ENCODE results near the gene HEATR9.
"Not testable (repeated sequence)": the region's sequence is repeated elsewhere in the genome, so short reads cannot be mapped to it uniquely, and the experiment has no call there.

The HEATR9 gene, protein sequence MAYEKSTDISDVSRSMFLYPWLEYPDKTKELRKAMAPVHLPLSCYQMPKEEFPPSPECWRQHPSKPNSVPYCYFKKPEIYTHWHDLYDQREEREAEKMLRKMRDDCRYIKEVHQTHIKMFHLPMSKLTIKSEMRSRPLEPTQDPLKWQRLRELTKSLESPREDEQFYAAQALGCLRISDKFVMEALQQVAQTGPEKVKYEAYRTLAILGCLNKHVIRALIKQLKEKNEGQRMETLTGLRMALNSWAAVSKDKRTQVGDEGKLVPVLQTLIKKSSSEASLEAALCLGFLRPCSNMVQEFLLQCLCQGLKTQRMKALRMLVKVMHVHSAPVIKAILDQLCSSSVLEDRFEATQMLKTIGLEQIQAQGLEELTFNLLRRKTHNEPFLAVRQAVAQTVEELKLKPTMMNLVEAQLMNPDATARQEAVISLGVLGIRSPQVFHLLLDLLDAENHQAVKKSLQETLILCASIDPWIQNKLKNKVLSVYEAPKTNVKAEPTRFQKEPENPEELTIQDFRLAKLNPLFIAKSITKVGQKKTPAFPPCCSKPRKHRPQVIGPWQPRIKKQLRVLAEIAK

GRCh38 chr17:35868737-35869136, at the start of gene HEATR9:
HEATR9 (minus strand) TSS chr17:35868891; CDS start chr17:35868742, 149 bp downstream.
- DNase-seq, result no peak

GRCh38 chr17:35917519-35918213, 49.0 kb upstream of the HEATR9 start:
- DNase-seq, result no peak

GRCh38 chr17:35915153-35915964, 46.7 kb upstream of the HEATR9 start:
- DNase-seq, result no peak

DNA sequence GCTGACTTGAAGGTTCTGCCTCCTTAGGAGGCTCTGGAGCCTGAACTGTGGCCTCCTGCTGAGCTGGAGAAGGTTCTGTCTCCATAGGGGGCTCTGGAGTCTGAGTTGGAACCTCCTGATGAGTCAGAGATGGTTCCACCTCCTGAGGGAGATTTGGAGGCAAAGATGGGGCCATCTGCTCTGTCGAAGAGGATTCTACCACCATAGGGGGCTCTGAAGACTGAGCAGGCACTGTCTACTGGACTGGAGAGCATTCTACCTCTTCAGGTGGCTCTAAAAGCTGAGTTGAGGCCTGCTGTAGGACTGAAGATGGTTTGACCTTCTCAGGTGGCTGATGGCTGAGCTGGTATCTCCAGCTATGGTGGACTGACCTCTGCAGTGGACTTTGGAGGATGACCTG, 45.7 kb upstream of the HEATR9 start:
- DNase-seq, result no peak

- no peak for DNase-seq
Measured at GRCh38 chr17:35913609-35914008, 44.9 kb upstream of the HEATR9 start.

- DNase-seq, result no peak
Measured at GRCh38 chr17:35912942-35913341, 44.3 kb upstream of the HEATR9 start.

- no peak for DNase-seq
Measured at GRCh38 chr17:35912339-35912912, 43.7 kb upstream of the HEATR9 start.

GRCh38 chr17:35909408-35909807, 40.7 kb upstream of the HEATR9 start:
- DNase-seq, result no peak

GRCh38 chr17:35907691-35908090, 39.0 kb upstream of the HEATR9 start:
- DNase-seq, result no peak

DNA sequence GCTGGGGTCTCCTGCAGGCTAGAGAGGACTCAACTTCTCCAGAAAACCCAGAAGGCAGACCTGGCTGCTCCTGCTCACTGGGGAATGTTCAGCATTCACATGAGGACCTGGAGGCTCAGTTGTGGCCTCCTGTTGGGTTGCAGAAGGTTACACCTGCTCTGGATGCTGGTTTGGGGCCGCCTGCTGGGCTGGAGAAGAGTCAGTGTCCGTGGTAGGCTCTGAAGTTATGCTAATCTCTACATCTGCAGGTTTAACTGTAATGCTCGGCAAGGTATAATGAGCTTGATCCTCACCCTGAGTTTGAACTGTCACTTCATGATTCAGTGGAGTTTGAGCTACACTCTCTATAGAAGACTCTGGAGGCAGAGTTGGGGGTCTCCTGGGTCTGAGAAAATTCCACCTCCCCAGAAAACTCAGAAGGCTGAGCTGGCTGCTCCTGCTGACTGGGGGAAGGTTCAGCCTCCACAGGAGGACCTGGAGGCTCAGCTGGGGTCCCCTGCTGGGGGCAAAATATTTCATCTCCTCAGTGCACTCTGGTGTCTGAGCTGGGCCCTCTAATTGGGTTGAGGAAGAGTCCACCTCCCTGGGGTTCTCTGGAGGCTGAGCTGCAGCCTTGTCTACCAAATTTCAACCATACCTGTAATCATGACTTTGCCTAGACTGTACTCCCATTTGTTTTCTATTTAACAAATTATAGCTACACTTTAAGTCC, 38.4 kb upstream of the HEATR9 start:
- peak; percentile 19 for DNase-seq

DNA sequence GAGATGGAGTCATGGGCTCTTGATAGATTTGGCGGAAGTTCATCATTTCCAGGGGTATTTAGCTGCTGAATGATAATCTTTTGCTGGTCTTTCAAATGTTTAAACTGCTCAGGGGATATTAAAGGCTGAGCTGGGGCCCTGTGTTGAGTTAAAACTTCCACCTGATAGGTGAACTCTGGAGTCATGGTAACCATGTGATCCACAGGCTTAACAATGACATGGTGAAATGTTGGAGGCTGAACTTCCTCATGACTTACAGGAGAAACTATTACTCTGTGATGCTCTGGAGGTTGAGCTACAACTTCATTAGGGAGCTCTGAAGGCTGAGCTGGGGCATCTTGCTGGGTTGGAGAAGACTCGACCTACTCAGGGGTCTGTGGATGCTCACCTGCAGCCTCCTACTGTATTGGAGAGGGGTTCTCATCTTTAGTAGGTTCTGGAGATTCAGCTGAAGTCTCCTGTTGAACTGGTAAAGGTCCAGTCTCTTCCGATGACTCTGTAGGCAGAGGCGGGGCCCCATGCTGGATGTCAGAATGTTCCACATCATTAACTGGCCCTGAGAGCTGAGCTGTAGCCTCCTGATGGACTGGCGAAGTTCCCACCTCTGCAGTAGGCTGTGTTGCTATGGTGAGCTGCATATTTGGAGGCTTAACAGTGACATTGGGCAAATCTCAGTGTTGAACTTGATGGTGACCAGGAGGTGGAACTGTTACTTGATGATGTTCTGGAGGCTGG, 37.7 kb upstream of the HEATR9 start:
- no peak for DNase-seq

GRCh38 chr17:35903451-35903850, 34.8 kb upstream of the HEATR9 start:
- no peak for DNase-seq

- DNase-seq, result no peak
Measured at GRCh38 chr17:35901631-35902175, 33.0 kb upstream of the HEATR9 start.

- peak; percentile 45 for DNase-seq
Measured at GRCh38 chr17:35900708-35901480, 32.2 kb upstream of the HEATR9 start.

DNA sequence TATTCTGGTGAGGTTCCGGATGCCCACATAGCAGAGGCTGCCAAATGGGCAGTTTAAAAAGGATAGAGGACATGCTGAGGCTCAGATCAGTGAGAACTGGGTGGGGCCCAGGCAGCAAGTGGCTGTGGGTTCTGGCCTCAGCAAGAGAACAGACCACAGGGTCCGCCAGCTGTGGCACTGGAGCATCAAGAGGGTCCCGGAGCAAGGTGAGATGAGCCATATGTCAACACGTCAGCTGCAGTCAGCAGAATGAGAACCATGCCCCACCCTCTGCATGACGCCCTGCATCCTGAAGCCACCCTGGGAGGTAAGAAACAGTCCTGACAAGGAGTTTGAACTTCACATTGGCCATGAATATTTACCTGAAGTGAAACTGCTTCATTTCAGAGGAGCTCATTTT, 31.6 kb upstream of the HEATR9 start:
- peak; percentile 44 for DNase-seq

GRCh38 chr17:35898283-35899070, 29.8 kb upstream of the HEATR9 start:
- DNase-seq, result peak; percentile 59

DNA sequence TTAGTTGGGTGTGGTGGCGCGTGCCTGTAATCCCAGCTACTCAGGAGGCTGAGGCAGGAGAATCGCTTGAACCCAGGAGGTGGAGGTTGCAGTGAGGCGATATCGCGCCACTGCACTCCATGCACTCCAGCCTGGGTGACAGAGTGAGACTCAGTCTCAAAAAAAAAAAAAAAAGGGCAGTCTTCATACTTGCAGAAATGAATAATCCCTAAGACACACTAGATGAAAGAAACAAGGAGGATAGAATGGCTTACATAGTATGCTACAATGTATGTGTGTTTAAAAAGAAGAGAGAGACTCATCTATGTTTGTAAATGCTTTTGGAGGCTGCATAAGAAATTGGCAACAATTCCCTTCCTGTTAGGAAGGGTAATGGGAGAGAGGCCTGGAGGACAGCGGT, 29.1 kb upstream of the HEATR9 start:
- not testable (repeated sequence) for DNase-seq

DNA sequence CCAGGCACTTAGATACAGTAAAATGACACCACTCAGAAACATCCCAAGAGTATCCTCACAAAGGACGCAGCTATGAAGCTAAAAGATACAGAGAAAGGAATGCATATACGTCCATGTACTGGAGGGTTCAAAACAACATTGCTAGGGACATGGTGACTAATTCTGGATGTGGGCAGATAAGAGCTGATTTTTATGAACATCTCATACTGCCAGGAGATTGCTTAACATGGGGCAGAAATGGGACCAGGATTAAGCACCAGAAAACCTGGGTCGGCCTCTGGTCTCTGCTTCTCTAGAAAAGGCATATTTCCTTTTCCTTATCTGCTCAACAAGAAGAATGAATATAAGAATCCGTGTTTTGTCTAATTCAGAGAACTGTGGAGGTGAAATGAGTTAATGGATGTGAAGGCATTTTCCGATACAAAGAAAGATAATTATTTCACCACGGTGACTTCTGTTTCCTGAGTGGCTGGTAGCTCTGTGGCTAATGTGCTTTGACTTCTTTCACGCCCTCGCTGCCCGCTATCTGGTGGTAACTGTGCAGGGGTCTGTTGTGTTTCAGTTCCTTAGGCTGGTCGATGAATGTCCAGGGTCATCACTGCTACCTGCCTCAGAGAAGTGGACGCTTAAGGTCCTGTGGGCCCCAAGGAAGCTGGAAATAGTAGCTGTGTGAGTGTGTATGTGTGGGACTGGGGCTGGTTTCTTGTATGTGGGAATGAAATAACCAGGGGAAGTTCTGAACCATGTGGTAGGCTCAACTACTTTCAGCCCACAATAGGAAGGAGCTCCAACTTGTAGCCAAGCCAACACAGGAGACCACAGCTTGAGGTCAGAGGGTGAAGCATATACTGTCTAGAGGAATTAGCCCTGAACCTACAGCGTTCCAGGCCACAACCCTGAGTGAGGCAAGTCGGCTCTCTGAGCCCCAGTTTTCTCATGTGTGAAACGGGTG, 27.2 kb upstream of the HEATR9 start:
- DNase-seq, result peak; percentile 39

Measured in CD4-positive, alpha-beta T cell treated with Interleukin-17A for 4 hours (primary cell).